HEK293T (cell line): ENCODE results near the gene TMEM119.

Source experiments
- CTCF ChIA-PET: fragments of 350-600 bp; formaldehyde crosslinking; extraction: SDS; loops from one replicate; lab custom pipeline; 2021; ENCODE audit warnings: antibody characterized with exemption, inconsistent platforms; lab: Yijun Ruan, JAX
- POLR2A ChIA-PET: fragments of 350-600 bp; formaldehyde crosslinking; extraction: SDS; loops from one replicate; lab custom pipeline; 2020; ENCODE audit warnings: antibody characterized with exemption, inconsistent platforms; lab: Yijun Ruan, JAX
- DNase-seq: peaks from one replicate; pipeline ENCODE4 v3.0.0; 2012; ENCODE audit warnings: mixed read lengths; ENCODE audit errors: extremely low spot score
- ARNT ChIP-seq: fragments of 450-650 bp; IDR thresholded peaks from 2 replicates; pipeline ENCODE4 v1.6.1; 2017; ENCODE audit warnings: mild to moderate bottlenecking
- BHLHE40 ChIP-seq: fragments of 450-650 bp; IDR thresholded peaks from 2 replicates; pipeline ENCODE4 v1.6.1; 2016; ENCODE audit warnings: mild to moderate bottlenecking, moderate library complexity, borderline replicate concordance
- CTBP1 ChIP-seq: fragments of 450-650 bp; IDR thresholded peaks from 2 replicates; pipeline ENCODE4 v1.6.1; 2016; ENCODE audit warnings: borderline replicate concordance
- ELF4 ChIP-seq: fragments of 450-650 bp; IDR thresholded peaks from 2 replicates; pipeline ENCODE4 v1.6.1; 2017; ENCODE audit warnings: antibody characterized with exemption
- FOXA1 ChIP-seq: fragments of 450-650 bp; IDR thresholded peaks from 2 replicates; pipeline ENCODE4 v1.6.1; 2016; ENCODE audit warnings: mild to moderate bottlenecking
- FOXK2 ChIP-seq: fragments of 450-650 bp; IDR thresholded peaks from 2 replicates; pipeline ENCODE4 v1.6.1; 2016; ENCODE audit warnings: mild to moderate bottlenecking
- FOXM1 ChIP-seq: fragments of 450-650 bp; IDR thresholded peaks from 2 replicates; pipeline ENCODE4 v1.6.1; 2017; ENCODE audit warnings: mild to moderate bottlenecking, borderline replicate concordance
- HDGF ChIP-seq: fragments of 450-650 bp; IDR thresholded peaks from 2 replicates; pipeline ENCODE4 v1.6.1; 2017; ENCODE audit warnings: antibody characterized with exemption, borderline replicate concordance
- L3MBTL2 ChIP-seq: fragments of 450-650 bp; conservative IDR thresholded peaks from 2 replicates; pipeline ENCODE4 v1.6.1; 2016; ENCODE audit warnings: mild to moderate bottlenecking
- LEF1 ChIP-seq: fragments of 450-650 bp; IDR thresholded peaks from 2 replicates; pipeline ENCODE4 v1.6.1; 2017; ENCODE audit warnings: mild to moderate bottlenecking, borderline replicate concordance
- NFRKB ChIP-seq: fragments of 450-650 bp; IDR thresholded peaks from 2 replicates; pipeline ENCODE4 v1.6.1; 2016; ENCODE audit warnings: mild to moderate bottlenecking, moderate library complexity
- SP1 ChIP-seq: fragments of 450-650 bp; IDR thresholded peaks from 2 replicates; pipeline ENCODE4 v1.6.1; 2017
- SUZ12 ChIP-seq: fragments of 450-650 bp; IDR thresholded peaks from 2 replicates; pipeline ENCODE4 v1.6.1; 2016; ENCODE audit warnings: mild to moderate bottlenecking
- TARDBP ChIP-seq: fragments of 450-650 bp; IDR thresholded peaks from 2 replicates; pipeline ENCODE4 v1.6.1; 2016
- ZNF384 ChIP-seq: fragments of 450-650 bp; IDR thresholded peaks from 2 replicates; pipeline ENCODE4 v1.6.1; 2016
- TF ChIP-seq, protein P1 (sequence below): fragments of 450-650 bp; IDR thresholded peaks from 2 replicates; pipeline ENCODE4 v1.6.1; 2016

TMEM119 gene

GRCh38 chr12:108610856-108611605 is 13.1 kb upstream of the TMEM119 start:
- CTCF ChIA-PET: interaction anchor here (0.6 kb wide), 1 partner anchor 1018 kb away, joined by 4 read pairs; no protein-coding TSS in a partner anchor
- TF ChIP-seq ELF4 (no peak), L3MBTL2 (no peak), FOXK2 (no peak), SUZ12 (no peak), TARDBP (no peak), NFRKB (no peak), CTBP1 (no peak), SP1 (no peak), FOXM1 (no peak), FOXA1 (no peak), ZNF384 (no peak), HDGF (no peak), BHLHE40 (no peak), ARNT (no peak), LEF1 (no peak)
- TF ChIP-seq, protein P1, sequence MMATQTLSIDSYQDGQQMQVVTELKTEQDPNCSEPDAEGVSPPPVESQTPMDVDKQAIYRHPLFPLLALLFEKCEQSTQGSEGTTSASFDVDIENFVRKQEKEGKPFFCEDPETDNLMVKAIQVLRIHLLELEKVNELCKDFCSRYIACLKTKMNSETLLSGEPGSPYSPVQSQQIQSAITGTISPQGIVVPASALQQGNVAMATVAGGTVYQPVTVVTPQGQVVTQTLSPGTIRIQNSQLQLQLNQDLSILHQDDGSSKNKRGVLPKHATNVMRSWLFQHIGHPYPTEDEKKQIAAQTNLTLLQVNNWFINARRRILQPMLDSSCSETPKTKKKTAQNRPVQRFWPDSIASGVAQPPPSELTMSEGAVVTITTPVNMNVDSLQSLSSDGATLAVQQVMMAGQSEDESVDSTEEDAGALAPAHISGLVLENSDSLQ: no peak
- DNase-seq: no peak
- POLR2A ChIA-PET: no interaction called here

DNA sequence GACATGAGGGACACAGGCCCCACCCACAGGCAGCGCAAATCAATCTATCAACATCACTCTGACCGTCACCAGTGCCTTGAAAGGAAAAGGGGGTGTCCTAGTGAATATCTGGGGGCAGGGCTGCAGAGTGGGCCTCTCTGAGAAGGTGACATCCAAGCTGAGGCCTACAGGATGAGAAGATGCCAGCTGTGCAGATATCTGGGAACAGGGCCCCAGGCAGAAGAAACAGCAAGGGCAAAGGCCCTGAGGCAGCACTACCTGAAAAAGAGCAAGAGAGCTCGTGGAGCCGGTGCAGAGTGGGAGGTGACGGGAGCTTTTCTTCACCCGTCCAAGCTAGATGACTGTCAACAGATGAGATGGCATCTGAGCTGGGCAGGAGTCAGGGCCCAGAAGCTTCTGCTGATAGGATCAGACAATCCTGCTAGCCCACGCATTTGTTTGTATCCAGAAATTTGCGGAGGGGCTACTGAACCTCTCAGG is 12.5 kb upstream of the TMEM119 start:
- ChIA-PET CTCF (no interaction called here), POLR2A (interaction anchor here (0.5 kb wide), 1 partner anchor 26 kb away, joined by 3 read pairs; no protein-coding TSS in a partner anchor)
- no peak for DNase-seq
- no peak for TF ChIP-seq L3MBTL2
- TF ChIP-seq ARNT: no peak
- TF ChIP-seq ZNF384: no peak
- TF ChIP-seq HDGF: no peak
- no peak for TF ChIP-seq SUZ12
- TF ChIP-seq FOXA1: no peak

DNA sequence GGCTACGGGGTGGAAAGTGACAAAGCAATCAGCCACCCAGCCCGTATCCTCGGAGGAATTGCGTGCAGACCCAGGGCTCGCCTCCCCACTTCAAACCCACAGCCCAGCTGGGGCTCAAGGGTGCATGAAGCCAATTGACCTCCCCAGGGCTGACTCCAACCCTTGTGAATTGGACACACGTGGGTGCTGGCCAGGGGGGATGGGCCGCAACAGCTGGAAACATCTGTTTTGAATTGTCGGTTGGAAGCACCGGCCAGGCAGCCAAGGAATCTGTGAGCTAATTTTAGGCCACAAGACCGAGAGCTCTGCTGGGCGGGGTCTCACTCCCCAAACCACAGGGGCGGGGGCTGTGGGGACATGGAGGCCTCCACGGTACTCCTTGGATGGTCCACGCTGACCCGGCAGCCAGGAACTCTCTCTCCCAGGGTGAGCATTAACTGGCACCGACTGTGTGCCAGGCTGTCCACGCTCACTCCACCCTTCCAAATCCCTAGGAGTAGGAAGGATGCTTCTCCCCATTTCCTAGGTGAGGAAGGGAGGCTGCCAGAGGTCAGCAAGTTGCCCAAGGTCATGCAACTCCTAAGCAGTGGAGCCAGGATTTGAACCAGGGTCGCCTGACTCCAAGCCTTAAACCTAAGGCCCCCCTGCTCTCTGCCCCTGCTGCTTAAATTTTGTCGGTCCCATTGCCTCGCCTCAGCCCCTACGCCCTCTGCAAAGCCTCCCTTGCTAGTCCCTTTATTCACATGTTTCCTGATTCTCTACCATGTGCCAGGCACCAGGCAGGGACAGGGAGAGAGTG is 11.9 kb upstream of the TMEM119 start:
- POLR2A ChIA-PET: interaction anchor here (0.5 kb wide), 1 partner anchor 26 kb away, joined by 3 read pairs; no protein-coding TSS in a partner anchor
- no peak for DNase-seq
- CTCF ChIA-PET: no interaction called here
- no peak for TF ChIP-seq CTBP1
- no peak for TF ChIP-seq ZNF384
- TF ChIP-seq LEF1: no peak
- TF ChIP-seq SUZ12: no peak
- TF ChIP-seq TARDBP: no peak
- no peak for TF ChIP-seq HDGF
- TF ChIP-seq BHLHE40: no peak

- CTCF ChIA-PET: no interaction called here
- DNase-seq: no peak
- TF ChIP-seq HDGF: no peak
- TF ChIP-seq ARNT: no peak
- no peak for TF ChIP-seq NFRKB
- TF ChIP-seq LEF1: no peak
- TF ChIP-seq SUZ12: no peak
- TF ChIP-seq SP1: no peak
- TF ChIP-seq L3MBTL2: no peak
- no peak for TF ChIP-seq ZNF384
- no peak for TF ChIP-seq FOXK2
- TF ChIP-seq BHLHE40: no peak
- TF ChIP-seq FOXA1: no peak
- no peak for TF ChIP-seq TARDBP
- TF ChIP-seq, protein P1: no peak
- POLR2A ChIA-PET: no interaction called here
Observed at GRCh38 chr12:108608616-108609015, 10.7 kb upstream of the TMEM119 start.

- CTCF ChIA-PET: no interaction called here
- no peak for DNase-seq
- POLR2A ChIA-PET: no interaction called here
- TF ChIP-seq NFRKB (no peak), SP1 (no peak), FOXK2 (no peak), TARDBP (no peak), CTBP1 (no peak), L3MBTL2 (no peak), HDGF (no peak), ZNF384 (no peak), FOXA1 (no peak), ELF4 (no peak), SUZ12 (no peak), FOXM1 (no peak), LEF1 (no peak)
- TF ChIP-seq, protein P1: no peak
Observed at GRCh38 chr12:108607981-108608600, 10.2 kb upstream of the TMEM119 start.
